Measurements from ENCODE around the gene DEFB131B. TPM values are rescaled to one million over a fixed set of nuclear protein-coding genes. Genes with fewer than 3 reads are reported as not detected.
A peak's percentile ranks its signal among the peaks of the same experiment; 100 is the strongest.

DEFB131B gene
- total and polyA plus RNA-seq, 9 of the 15 experiments (the other 6 are each of a cell fraction or from before 2014, with no cell fraction given), result not detected

GRCh38 chr11:71927820-71928736 is 49.8 kb downstream of the DEFB131B start, which contains the start of gene XNDC1N (continued):
- TF ChIP-seq CLOCK (CRISPR knock-in tag; IDR thresholded peaks at IDR 0.05; ENCODE audit: borderline replicate concordance) (no peak), SMAD1 (IDR thresholded peaks at IDR 0.05; ENCODE audit: low read depth, low read length, partially characterized antibody) (peak; percentile 70), CXXC5 (CRISPR knock-in tag; IDR thresholded peaks at IDR 0.05) (peak; percentile 91), SIX5 (IDR thresholded peaks at IDR 0.05; ENCODE audit: borderline replicate concordance in 1 of 2, insufficient read depth in 1 of 2, low read depth in 1 of 2, low read length in 2 of 2) (peak; percentile 77 to 87), BRF2 (IDR thresholded peaks at IDR 0.05; ENCODE audit: borderline replicate concordance, insufficient read depth, insufficient read length) (no peak), ZNF134 (CRISPR knock-in tag; conservative IDR thresholded peaks at IDR 0.05) (0 out of 2 replicates have a peak, but pooled peaks have one; percentile 50), ATF3 (IDR thresholded peaks at IDR 0.05) (no peak), ATF3 (CRISPR knock-in tag; conservative IDR thresholded peaks at IDR 0.05) (peak; percentile 54; the same call in 1 of the 2 replicates), TCF15 (CRISPR knock-in tag; IDR thresholded peaks at IDR 0.05) (no peak), ZNF644 (tag; IDR thresholded peaks at IDR 0.05; ENCODE audit: low read depth) (no peak), E4F1 (CRISPR knock-in tag; IDR thresholded peaks at IDR 0.05; ENCODE audit: borderline replicate concordance) (no peak), SAFB2 (IDR thresholded peaks at IDR 0.05; ENCODE audit: borderline replicate concordance, low read depth, low read length, severe bottlenecking) (no peak), NR4A1 (CRISPR knock-in tag; IDR thresholded peaks at IDR 0.05) (no peak), NR4A1 (tag; IDR thresholded peaks at IDR 0.05) (0 out of 2 replicates have a peak, but pooled peaks have one; percentile 56), ZNF408 (CRISPR knock-in tag; IDR thresholded peaks at IDR 0.05; ENCODE audit: low read depth) (no peak), HMG20B (CRISPR knock-in tag; IDR thresholded peaks at IDR 0.05) (no peak), ZBTB26 (CRISPR knock-in tag; IDR thresholded peaks at IDR 0.05) (no peak)

Data from K562 (cell line).